ENCODE results near the gene SETD6.
A peak's percentile ranks its signal among the peaks of the same experiment; 100 is the strongest.

SETD6 gene

GRCh38 chr16:58493756-58494431 is 21.4 kb upstream of the SETD6 start:
- no peak for DNase-seq (ENCODE audit: low read depth)

GRCh38 chr16:58494981-58495520 is 20.3 kb upstream of the SETD6 start:
- DNase-seq (ENCODE audit: low read depth) = peak; percentile 69

GRCh38 chr16:58495521-58496331 is 19.6 kb upstream of the SETD6 start:
- no peak for DNase-seq (ENCODE audit: low read depth)

- DNase-seq (ENCODE audit: low read depth) = no peak
These were observed 17.8 kb upstream of the SETD6 start for GRCh38 chr16:58497468-58497867.

- DNase-seq (ENCODE audit: low read depth) = no peak
These were observed 17.4 kb upstream of the SETD6 start for GRCh38 chr16:58497935-58498334.

- DNase-seq (ENCODE audit: low read depth) = no peak
These were observed 16.8 kb upstream of the SETD6 start for GRCh38 chr16:58498341-58499091.

- DNase-seq (ENCODE audit: low read depth) = no peak
These were observed 16.2 kb upstream of the SETD6 start for GRCh38 chr16:58499092-58499511.

- no peak for DNase-seq (ENCODE audit: low read depth)
These were observed 15.5 kb upstream of the SETD6 start, which contains the start of gene NDRG4 for GRCh38 chr16:58499615-58500351. TSS of gene NDRG4 (plus strand) at chr16:58500143. CDS start at chr16:58500249, 106 bp downstream.

- DNase-seq (ENCODE audit: low read depth) = no peak
These were observed 14.7 kb upstream of the SETD6 start for GRCh38 chr16:58500430-58501241.

- no peak for DNase-seq (ENCODE audit: low read depth)
These were observed 13.8 kb upstream of the SETD6 start for GRCh38 chr16:58501242-58502131.

GRCh38 chr16:58502217-58502921 is 12.9 kb upstream of the SETD6 start:
- no peak for DNase-seq (ENCODE audit: low read depth)

- no peak for DNase-seq (ENCODE audit: low read depth)
These were observed 12.0 kb upstream of the SETD6 start for GRCh38 chr16:58503166-58503862.

GRCh38 chr16:58503863-58504688 is 11.2 kb upstream of the SETD6 start:
- DNase-seq (ENCODE audit: low read depth) = no peak

- DNase-seq (ENCODE audit: low read depth) = no peak
These were observed 8.8 kb upstream of the SETD6 start for GRCh38 chr16:58506241-58507194.

- DNase-seq (ENCODE audit: low read depth) = no peak
These were observed 7.9 kb upstream of the SETD6 start for GRCh38 chr16:58507195-58507962.
